Diencephalon (tissue), 1 donor: ENCODE results near the gene GOLT1B. TPM values are rescaled to one million over a fixed set of nuclear protein-coding genes. Genes with fewer than 3 reads are reported as not detected.

Source experiments
- total RNA-seq: library from RNA; depleted of rRNA; stranded (reverse); fragments of >200 nt; gene quantifications from one replicate; pipeline ENCODE4 v1.2.3, GENCODE V29; 2014

The GOLT1B gene
- total RNA-seq = 55.8 TPM

GRCh38 chr12:21501258-21502163 is at the start of gene GOLT1B, which contains the start of gene RECQL:
TSS of gene GOLT1B (plus strand) at chr12:21501789. CDS start at chr12:21501924, 135 bp downstream.
TSS of gene RECQL (minus strand) at chr12:21501635. CDS start at chr12:21499570, 2,065 bp downstream.

GRCh38 chr12:21526053-21526452 is 24.5 kb downstream of the GOLT1B start, which contains the start of gene SPX:
TSS of gene SPX (plus strand) at chr12:21526296. CDS start at chr12:21526473, 177 bp downstream.

Other genes starting within 250 kb of the GOLT1B start
- 11.3 TPM for gene SLCO1A2, start 166.9 kb upstream of the GOLT1B start, total RNA-seq
- gene IAPP, start 128.9 kb upstream of the GOLT1B start, total RNA-seq = not detected
- 24.2 TPM for gene PYROXD1, start 64.1 kb upstream of the GOLT1B start, total RNA-seq
- 26.5 TPM for gene RECQL, start 154 bp upstream of the GOLT1B start, total RNA-seq
- gene SPX, start 24.5 kb downstream of the GOLT1B start, total RNA-seq = 2.3 TPM
- not detected for gene GYS2, start 103.1 kb downstream of the GOLT1B start, total RNA-seq
- gene LDHB, start 156.1 kb downstream of the GOLT1B start, total RNA-seq = 500 TPM